Ishikawa (cell line): ENCODE results near the gene TBX1.

Source experiments
- CEBPB ChIP-seq: IDR thresholded peaks from 2 replicates; pipeline ENCODE4 v1.6.1; 2012
- CREB1 ChIP-seq: IDR thresholded peaks from 2 replicates; pipeline ENCODE4 v1.6.1; 2012; ENCODE audit warnings: low read depth
- EGR1 ChIP-seq: IDR thresholded peaks from 2 replicates; pipeline ENCODE4 v1.6.1; 2012
- EP300 ChIP-seq: IDR thresholded peaks from 2 replicates; pipeline ENCODE4 v1.6.1; 2012; ENCODE audit warnings: borderline replicate concordance
- FOXM1 ChIP-seq: IDR thresholded peaks from 2 replicates; pipeline ENCODE4 v1.6.1; 2012; ENCODE audit warnings: low read depth, borderline replicate concordance
- MAX ChIP-seq: IDR thresholded peaks from 2 replicates; pipeline ENCODE4 v1.6.1; 2012
- NFIC ChIP-seq: IDR thresholded peaks from 2 replicates; pipeline ENCODE4 v1.6.1; 2012
- RAD21 ChIP-seq: IDR thresholded peaks from 2 replicates; pipeline ENCODE4 v1.6.1; 2012; ENCODE audit warnings: low read depth
- REST ChIP-seq: IDR thresholded peaks from 2 replicates; pipeline ENCODE4 v1.6.1; 2012; ENCODE audit warnings: low read depth, mild to moderate bottlenecking
- TAF1 ChIP-seq: IDR thresholded peaks from 2 replicates; pipeline ENCODE4 v1.6.1; 2012; ENCODE audit warnings: low read depth, mild to moderate bottlenecking
- TCF12 ChIP-seq: IDR thresholded peaks from 2 replicates; pipeline ENCODE4 v1.6.1; 2012; ENCODE audit warnings: low read depth
- TEAD4 ChIP-seq: IDR thresholded peaks from 2 replicates; pipeline ENCODE4 v1.6.1; 2012
- USF1 ChIP-seq: IDR thresholded peaks from 2 replicates; pipeline ENCODE4 v1.6.1; 2012
- YY1 ChIP-seq: IDR thresholded peaks from 2 replicates; pipeline ENCODE4 v1.6.1; 2012; ENCODE audit warnings: low read depth
- ZBTB7A ChIP-seq: IDR thresholded peaks from 2 replicates; pipeline ENCODE4 v1.6.1; 2012; ENCODE audit warnings: low read depth

The TBX1 gene

GRCh38 chr22:19724927-19725661, 35.5 kb upstream of the TBX1 start:
- TF ChIP-seq ZBTB7A (no peak), EGR1 (0 out of 2 replicates have a peak, but pooled peaks have one; percentile 4)

- no peak for TF ChIP-seq RAD21
- TF ChIP-seq CREB1: no peak
- no peak for TF ChIP-seq TCF12
- no peak for TF ChIP-seq EGR1
- TF ChIP-seq TEAD4: no peak
- no peak for TF ChIP-seq USF1
- no peak for TF ChIP-seq FOXM1
- TF ChIP-seq YY1: no peak
- no peak for TF ChIP-seq MAX
- no peak for TF ChIP-seq CEBPB
- TF ChIP-seq NFIC: no peak
- TF ChIP-seq REST: no peak
- no peak for TF ChIP-seq TAF1
- no peak for TF ChIP-seq ZBTB7A
- TF ChIP-seq EP300: no peak
These were observed 33.0 kb upstream of the TBX1 start for GRCh38 chr22:19727310-19728150.

GRCh38 chr22:19728271-19728670, 32.3 kb upstream of the TBX1 start:
- TF ChIP-seq TEAD4 (no peak), TCF12 (no peak)

GRCh38 chr22:19728836-19729235, 31.7 kb upstream of the TBX1 start:
- TF ChIP-seq EGR1 (no peak), YY1 (no peak), TCF12 (no peak), NFIC (no peak), CREB1 (no peak), MAX (no peak), USF1 (no peak), EP300 (no peak), FOXM1 (no peak), RAD21 (no peak), TAF1 (no peak), ZBTB7A (no peak)

GRCh38 chr22:19729507-19729906, 31.1 kb upstream of the TBX1 start:
- TF ChIP-seq REST (no peak), RAD21 (no peak), NFIC (no peak), EGR1 (no peak), TCF12 (no peak), YY1 (no peak), CEBPB (no peak), TAF1 (no peak), ZBTB7A (no peak), USF1 (no peak), CREB1 (no peak), EP300 (no peak), FOXM1 (no peak), MAX (no peak)
